Measurements from ENCODE around the gene DOCK3.

GRCh38 chr3:50660386-50660785, 14.3 kb upstream of the DOCK3 start:
- TF ChIP-seq ESRRA (IDR thresholded peaks at IDR 0.05; ENCODE audit: borderline replicate concordance, low read length), result no peak
- no peak for TF ChIP-seq POLR2AphosphoS2 (conservative IDR thresholded peaks at IDR 0.05; ENCODE audit: low read length)
- TF ChIP-seq HMGXB4 (CRISPR knock-in tag; IDR thresholded peaks at IDR 0.05; ENCODE audit: borderline replicate concordance), result no peak
- no peak for TF ChIP-seq POLR2A (IDR thresholded peaks at IDR 0.05; ENCODE audit: low read length)
- no peak for TF ChIP-seq EP300 (IDR thresholded peaks at IDR 0.05)
- TF ChIP-seq CTCF (IDR thresholded peaks at IDR 0.05), result no peak

All from A549 (cell line).